ENCODE data around the gene SRCAP.

SRCAP gene

GRCh38 chr16:30786936-30787612 lies 88.1 kb downstream of the SRCAP start, which contains the start of gene ZNF629 (continued):
- TF ChIP-seq REST (tag by site-specific recombination; IDR thresholded peaks at IDR 0.05) (peak; percentile 76), ZNF184 (tag by site-specific recombination; IDR thresholded peaks at IDR 0.05) (0 out of 2 replicates have a peak, but pooled peaks have one; percentile 30), ZSCAN23 (tag by site-specific recombination; IDR thresholded peaks at IDR 0.05) (peak; percentile 58; the same call in 1 of the 2 replicates), ZBTB17 (tag by site-specific recombination; IDR thresholded peaks at IDR 0.05) (peak; percentile 90), ZNF600 (tag by site-specific recombination; IDR thresholded peaks at IDR 0.05) (peak; percentile 82), ZNF664 (tag by site-specific recombination; IDR thresholded peaks at IDR 0.05) (peak; percentile 33; the same call in 1 of the 2 replicates), ZNF501 (tag by site-specific recombination; IDR thresholded peaks at IDR 0.05) (peak; percentile 40; the same call in 1 of the 2 replicates), ZNF785 (tag by site-specific recombination; IDR thresholded peaks at IDR 0.05) (no peak; the same call in 1 of the 2 replicates), ZBTB7A (tag by site-specific recombination; IDR thresholded peaks at IDR 0.05; ENCODE audit: low read depth) (peak; percentile 92), ZBTB20 (tag by site-specific recombination; IDR thresholded peaks at IDR 0.05) (peak; percentile 99), KLF10 (tag by site-specific recombination; IDR thresholded peaks at IDR 0.05) (peak; percentile 41; the same call in 1 of the 2 replicates), BCL11B (tag by site-specific recombination; IDR thresholded peaks at IDR 0.05; ENCODE audit: low read depth) (peak; percentile 97), ZNF837 (tag by site-specific recombination; IDR thresholded peaks at IDR 0.05) (no peak), ZNF362 (tag by site-specific recombination; IDR thresholded peaks at IDR 0.05) (peak; percentile 67; the same call in 1 of the 2 replicates), IKZF3 (tag by site-specific recombination; IDR thresholded peaks at IDR 0.05) (peak; percentile 87)

- TF ChIP-seq ZNF514 (tag by site-specific recombination; IDR thresholded peaks at IDR 0.05) (no peak), ZNF596 (tag by site-specific recombination; IDR thresholded peaks at IDR 0.05) (peak; percentile 29; the same call in 1 of the 2 replicates)
- peaks cover 3% of the 10 kb centered on the region; the same call in 1 of the 2 replicates for H3K4me1 ChIP-seq (ENCODE audit: control insufficient read depth, insufficient read depth, low read length)
- ChIA-PET POLR2A (interaction anchor here (1.0 to 2.8 kb wide), 9 partner anchors 8 to 89 kb away, joined by 3 to 132 read pairs (median 6); partner anchors contain the start of genes PHKG2 and SRCAP), CTCF (interaction anchor here (1.3 kb wide), 1 partner anchor 17 kb away, joined by 5 read pairs; no protein-coding TSS in a partner anchor)
- H3K9me3 ChIP-seq (ENCODE audit: control insufficient read depth, insufficient read depth, low read depth, low read length), result no peaks in the 10 kb centered on the region
- peaks cover 0 to 26% of the 10 kb centered on the region in 2 experiments; a peak in 1 of 3 replicates for H3K36me3 ChIP-seq (ENCODE audit: control insufficient read depth in 2 of 2, insufficient read depth in 1 of 2, low read length in 2 of 2)
- peak overlapping the region; percentile 83; the same call in 1 of the 2 replicates for H3K27ac ChIP-seq (ENCODE audit: extremely low read depth, low read depth, low read length)
- peak overlapping the region; percentile 96 for H3K4me3 ChIP-seq (ENCODE audit: low read depth, low read length)
Observed at GRCh38 chr16:30787613-30788378, 88.8 kb downstream of the SRCAP start.

All from HEK293 (cell line).